IMR-90 (cell line): ENCODE measurements around the gene CD248. TPM values are rescaled to one million over a fixed set of nuclear protein-coding genes. Genes with fewer than 3 reads are reported as not detected.

ENCODE experiments used
- polyA plus RNA-seq, 3 experiments: library from polyadenylated mRNA; depleted of rRNA; stranded (reverse); fragments of >200 nt; gene quantifications; 2 replicates each; pipeline ENCODE4 v1.2.3, GENCODE V29; 2012; ENCODE audit warnings: low replicate concordance in 1 of 3
- total RNA-seq: library from RNA; depleted of rRNA; stranded (reverse); fragments of >200 nt; gene quantifications from 2 replicates; pipeline ENCODE4 v1.2.3, GENCODE V29; 2012
- TF ChIP-seq, protein P1 (sequence below): fragments of 150-350 bp; IDR thresholded peaks from 2 replicates; pipeline ENCODE4 v1.6.1; 2017; ENCODE audit warnings: mild to moderate bottlenecking, antibody characterized with exemption, low read length, low read depth

Gene CD248
- total and polyA plus RNA-seq, 2 of the 4 experiments (the other 2 are of a cell fraction), result 19.5 to 223 TPM

DNA sequence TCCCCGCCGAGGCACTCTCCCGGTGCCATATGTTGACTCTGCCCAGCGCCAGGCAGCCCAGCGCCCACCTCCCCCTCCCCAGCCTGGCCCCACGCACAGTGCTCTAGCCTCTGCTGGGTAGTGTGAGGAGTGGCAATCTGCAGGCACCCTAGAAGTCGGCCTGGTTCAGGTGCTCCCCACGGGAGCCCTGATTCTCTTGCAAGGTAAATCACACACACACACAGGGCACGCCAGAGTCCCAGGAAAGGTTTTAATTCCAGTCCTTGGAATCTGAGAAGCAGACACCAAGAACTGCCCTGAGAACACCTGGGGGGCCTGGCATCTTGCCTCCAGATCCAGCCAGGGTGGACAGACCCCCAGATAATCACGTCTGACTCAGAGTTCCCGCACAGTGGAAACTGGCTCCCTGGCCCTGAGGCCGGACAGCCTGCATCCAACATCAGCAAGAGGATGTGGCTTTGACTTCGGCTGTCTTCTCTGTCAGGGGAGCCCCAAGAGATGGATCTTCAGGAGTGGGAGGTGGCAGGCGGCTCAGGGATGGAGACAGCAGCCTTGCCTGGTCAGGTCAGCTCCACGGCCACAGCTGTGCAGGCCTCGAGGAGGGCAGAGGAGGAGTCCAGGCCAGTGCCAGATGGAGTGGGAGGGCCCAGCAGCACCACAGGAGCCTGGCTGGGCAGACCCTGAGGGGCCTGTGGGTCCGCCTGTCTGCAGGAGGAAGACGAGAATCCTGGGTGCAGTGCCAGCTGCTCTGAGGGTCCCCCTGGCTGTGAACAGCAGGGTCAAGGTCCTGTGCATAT is 20.5 kb upstream of the CD248 start (continued):
- TF ChIP-seq, protein P1, sequence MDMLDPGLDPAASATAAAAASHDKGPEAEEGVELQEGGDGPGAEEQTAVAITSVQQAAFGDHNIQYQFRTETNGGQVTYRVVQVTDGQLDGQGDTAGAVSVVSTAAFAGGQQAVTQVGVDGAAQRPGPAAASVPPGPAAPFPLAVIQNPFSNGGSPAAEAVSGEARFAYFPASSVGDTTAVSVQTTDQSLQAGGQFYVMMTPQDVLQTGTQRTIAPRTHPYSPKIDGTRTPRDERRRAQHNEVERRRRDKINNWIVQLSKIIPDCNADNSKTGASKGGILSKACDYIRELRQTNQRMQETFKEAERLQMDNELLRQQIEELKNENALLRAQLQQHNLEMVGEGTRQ, result no peak
